Epithelial cell of esophagus (primary cell): Measurements from ENCODE around the gene DDX3X.
"Not testable (repeated sequence)": the region's sequence is repeated elsewhere in the genome, so short reads cannot be mapped to it uniquely, and the experiment has no call there.

Experiments
- DNase-seq: peaks from one replicate; pipeline ENCODE4 v3.0.0; 2010; ENCODE audit warnings: low read depth
- H3K4me3 ChIP-seq: 2 replicates; pipeline ENCODE4 v1.5.1; 2011; ENCODE audit warnings: mild to moderate bottlenecking, low read length, control low read depth
- TF ChIP-seq, protein P1 (sequence below): IDR thresholded peaks from 2 replicates; pipeline ENCODE4 v1.5.1; 2011; ENCODE audit warnings: low read depth, mild to moderate bottlenecking, low read length, control low read depth, inconsistent platforms; ENCODE audit not compliant: insufficient read depth; ENCODE audit errors: missing control alignments

Gene DDX3X

DNA sequence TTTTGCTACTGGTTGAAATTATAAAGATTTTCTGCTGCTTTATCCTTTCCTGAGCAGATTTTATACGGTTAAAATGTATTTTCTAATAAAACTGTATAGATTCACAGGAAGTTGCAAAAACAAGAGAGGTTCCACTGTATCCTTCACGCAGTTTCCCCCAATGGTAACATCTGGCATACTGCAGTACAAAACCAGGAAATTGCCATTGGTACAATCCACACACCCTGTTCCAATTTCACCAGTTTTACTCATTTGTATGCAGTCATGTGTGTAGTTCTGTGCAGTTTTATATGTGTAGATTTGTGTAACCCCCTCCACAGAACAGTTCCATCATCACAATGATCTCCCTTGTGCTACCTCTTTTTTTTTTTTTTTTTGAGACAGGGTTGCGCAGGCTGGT, 20.0 kb downstream of the DDX3X start:
- TF ChIP-seq, protein P1, sequence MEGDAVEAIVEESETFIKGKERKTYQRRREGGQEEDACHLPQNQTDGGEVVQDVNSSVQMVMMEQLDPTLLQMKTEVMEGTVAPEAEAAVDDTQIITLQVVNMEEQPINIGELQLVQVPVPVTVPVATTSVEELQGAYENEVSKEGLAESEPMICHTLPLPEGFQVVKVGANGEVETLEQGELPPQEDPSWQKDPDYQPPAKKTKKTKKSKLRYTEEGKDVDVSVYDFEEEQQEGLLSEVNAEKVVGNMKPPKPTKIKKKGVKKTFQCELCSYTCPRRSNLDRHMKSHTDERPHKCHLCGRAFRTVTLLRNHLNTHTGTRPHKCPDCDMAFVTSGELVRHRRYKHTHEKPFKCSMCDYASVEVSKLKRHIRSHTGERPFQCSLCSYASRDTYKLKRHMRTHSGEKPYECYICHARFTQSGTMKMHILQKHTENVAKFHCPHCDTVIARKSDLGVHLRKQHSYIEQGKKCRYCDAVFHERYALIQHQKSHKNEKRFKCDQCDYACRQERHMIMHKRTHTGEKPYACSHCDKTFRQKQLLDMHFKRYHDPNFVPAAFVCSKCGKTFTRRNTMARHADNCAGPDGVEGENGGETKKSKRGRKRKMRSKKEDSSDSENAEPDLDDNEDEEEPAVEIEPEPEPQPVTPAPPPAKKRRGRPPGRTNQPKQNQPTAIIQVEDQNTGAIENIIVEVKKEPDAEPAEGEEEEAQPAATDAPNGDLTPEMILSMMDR, result no peak
- DNase-seq, result no peak
- no peak overlapping the region for H3K4me3 ChIP-seq

DNA sequence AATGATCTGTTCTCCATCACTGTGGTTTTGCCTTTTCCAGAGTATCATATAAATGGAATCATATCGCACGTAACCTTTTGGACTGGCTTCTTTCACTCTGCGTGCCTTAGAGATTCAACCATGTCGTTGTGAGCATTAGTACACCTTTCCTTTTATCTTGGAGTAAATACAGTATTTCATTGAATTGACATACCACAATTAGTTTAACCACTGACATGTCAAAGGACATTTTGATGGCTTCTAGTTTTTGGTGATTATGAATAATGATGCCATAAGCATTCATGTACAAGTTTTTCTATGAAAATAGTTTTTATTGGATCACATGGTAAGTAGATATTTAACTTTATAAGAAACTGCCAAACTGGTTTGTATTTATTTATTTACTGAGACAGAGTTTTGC, 35.2 kb downstream of the DDX3X start:
- no peak overlapping the region for H3K4me3 ChIP-seq
- no peak for DNase-seq
- TF ChIP-seq, protein P1, result no peak

DNA sequence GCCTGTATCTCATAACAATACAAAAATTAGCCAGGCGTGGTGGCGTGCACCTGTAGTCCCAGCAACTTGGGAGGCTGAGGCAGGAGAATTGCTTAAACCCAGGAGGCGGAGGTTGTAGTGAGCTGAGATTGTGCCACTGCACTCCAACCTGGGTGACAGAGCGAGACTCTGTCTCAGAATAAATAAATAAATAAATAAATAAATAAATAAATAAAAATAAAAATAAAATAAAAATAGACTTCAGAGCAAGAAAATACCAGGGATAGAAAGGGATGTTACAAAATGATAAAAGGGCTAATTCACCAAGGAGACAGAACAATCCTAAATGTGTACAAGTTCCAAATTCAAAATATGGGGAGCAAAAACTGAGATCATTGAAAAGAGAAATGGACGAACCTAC, 37.6 kb downstream of the DDX3X start:
- DNase-seq, H3K4me3 ChIP-seq: not testable (repeated sequence)

DNA sequence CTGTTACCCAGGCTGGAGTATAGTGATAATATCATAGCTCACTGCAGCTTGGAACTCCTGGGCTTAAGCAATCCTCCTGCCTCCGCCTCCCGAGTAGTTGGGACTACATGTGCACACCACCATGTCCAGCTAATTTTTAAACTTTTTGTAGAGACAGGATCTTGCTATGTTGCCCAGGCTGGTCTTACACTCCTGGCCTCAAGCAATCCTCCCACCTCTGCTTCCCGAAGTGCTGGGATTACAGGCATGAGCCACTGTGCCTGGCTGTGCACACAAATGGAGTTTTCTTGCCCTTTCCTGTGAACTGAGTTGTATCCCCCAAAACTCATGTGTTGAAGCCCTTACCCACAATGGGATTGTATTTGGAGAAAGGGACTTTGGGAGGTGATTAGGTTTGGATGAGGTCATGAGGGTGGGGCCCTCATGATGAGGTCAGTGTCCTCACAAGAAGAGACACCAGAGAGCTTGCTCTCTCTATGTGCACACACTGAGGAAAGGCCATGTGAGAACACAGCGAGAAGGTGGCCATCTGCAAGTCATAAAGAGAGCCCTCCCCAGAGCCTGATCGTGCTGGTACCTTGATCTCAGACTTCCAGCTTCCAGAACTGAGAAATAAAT, 40.1 kb downstream of the DDX3X start:
- TF ChIP-seq, protein P1, result no peak
- no peak for DNase-seq
- H3K4me3 ChIP-seq, result no peak overlapping the region

DNA sequence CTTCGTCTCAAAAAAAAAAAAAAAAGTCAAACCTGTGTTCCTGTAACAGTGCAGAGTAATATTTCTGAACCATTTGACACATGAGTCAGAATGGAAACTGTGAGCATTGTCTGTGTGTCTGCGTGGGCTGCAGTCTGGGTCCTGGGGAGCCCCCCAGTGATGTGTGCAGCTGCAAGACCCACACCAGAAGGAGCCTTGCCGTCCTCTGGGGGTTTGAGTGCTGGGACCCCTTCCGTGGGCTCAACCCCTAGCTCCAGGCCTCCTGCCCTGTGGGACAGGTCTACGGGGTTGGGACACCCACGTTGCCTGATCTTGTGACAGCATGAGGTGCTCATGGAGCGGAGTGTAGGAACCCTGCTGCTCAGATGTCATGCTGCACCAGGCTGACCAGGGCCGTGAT, 43.7 kb downstream of the DDX3X start:
- no peak for DNase-seq
- H3K4me3 ChIP-seq, result no peak overlapping the region
- TF ChIP-seq, protein P1, result no peak

DNA sequence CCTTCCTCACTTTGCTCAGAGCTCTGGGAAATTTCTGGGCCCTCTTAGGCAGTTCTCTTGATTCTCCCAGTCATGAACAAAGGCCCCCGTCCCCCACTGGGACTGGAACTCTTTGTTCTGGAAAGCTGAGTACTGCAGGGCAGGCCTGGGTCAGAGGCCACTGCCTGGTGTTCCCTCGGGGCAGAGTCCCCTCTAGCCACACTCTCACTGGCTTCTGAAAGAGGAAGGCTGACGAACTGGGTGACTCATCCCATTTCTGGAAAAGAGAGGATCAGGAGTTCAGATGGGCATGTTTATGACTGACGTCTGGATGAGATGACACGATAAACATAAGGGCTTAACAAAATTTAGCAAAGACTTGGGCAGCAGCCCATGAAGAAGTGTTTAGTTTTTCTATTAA, 47.7 kb downstream of the DDX3X start:
- H3K4me3 ChIP-seq, result no peak overlapping the region
- TF ChIP-seq, protein P1, result no peak
- peak; percentile 80 for DNase-seq

DNA sequence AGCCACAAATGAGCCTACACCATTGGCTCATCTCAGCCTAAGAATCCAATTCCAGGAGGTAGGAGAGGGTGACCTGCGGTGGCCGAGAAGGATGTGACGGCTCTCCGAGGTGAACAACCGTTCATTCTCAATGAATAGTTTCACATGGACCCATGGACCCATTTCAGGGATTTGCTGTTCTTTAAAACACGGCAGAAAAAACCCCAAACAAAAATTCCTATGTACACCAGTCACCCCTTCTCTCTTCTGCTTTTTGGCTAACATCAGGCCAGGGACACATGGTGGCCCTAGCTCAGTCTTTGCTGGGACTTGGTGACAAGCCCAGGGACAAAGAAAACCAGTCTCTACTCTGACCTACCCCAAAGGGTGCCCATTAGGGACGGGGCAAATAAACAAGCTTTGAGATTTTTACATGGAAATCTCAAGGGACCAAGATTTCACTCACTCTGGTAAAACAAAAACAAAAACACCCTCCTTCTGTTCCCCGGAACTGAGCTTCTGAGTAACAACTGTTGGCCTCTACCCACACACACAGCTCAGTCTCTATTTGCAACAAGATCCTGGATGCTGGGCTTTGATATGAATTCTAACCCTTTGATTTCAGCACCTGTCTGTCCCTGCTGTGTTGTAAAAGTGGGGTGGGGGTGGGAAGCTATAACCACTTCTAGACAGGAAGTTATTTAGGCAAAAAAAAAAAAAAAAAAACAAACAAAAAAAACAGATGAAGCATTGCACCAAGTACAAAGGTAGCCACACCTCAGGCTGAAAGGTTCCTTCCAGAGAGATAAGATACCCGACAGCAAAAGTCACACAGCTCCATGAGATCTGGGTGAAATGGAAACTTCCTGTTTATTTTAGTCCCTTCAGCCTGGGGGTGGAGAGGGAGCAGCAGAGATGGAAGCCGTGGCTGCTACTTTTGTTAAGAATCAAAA, 49.0 kb downstream of the DDX3X start:
- TF ChIP-seq, protein P1, result no peak
- DNase-seq, result no peak
- H3K4me3 ChIP-seq, result no peak overlapping the region
